Vagina (tissue), 2 donors: ENCODE data around the gene ZBTB8OS.
"Not testable (repeated sequence)": the region's sequence is repeated elsewhere in the genome, so short reads cannot be mapped to it uniquely, and the experiment has no call there.

ENCODE experiments used
- CTCF ChIP-seq, 3 experiments: fragments of 450-650 bp in 2 of 3; fragments of 200-600 bp in 1 of 3; sonication (generic) in 1 of 3; IDR thresholded peaks; one replicate each; pipeline ENCODE4 v1.5.1; 2017 to 2019; ENCODE audit warnings: antibody characterized with exemption in 3 of 3, mild to moderate bottlenecking in 2 of 3, moderate library complexity in 2 of 3
- POLR2A ChIP-seq, 2 donors: fragments of 450-650 bp; IDR thresholded peaks; one replicate each; pipeline ENCODE4 v1.6.1; 2017; ENCODE audit warnings: antibody characterized with exemption in 2 of 2, mild to moderate bottlenecking in 2 of 2, moderate library complexity in 2 of 2
- POLR2AphosphoS5 ChIP-seq, 2 donors: sonication (generic); formaldehyde crosslinking; IDR thresholded peaks; one replicate each; pipeline ENCODE4 v1.9.0; 2017; ENCODE audit warnings: antibody characterized with exemption in 2 of 2, mild to moderate bottlenecking in 2 of 2, low read depth in 1 of 2; ENCODE audit not compliant: insufficient read depth in 1 of 2

- not testable (repeated sequence) for TF ChIP-seq CTCF (IDR thresholded peaks at IDR 0.05); POLR2A (IDR thresholded peaks at IDR 0.05); POLR2AphosphoS5 (IDR thresholded peaks at IDR 0.05; ENCODE audit: insufficient read depth in 1 of 2, low read depth in 1 of 2)
Measured at GRCh38 chr1:32696996-32697395, 46.6 kb upstream of the ZBTB8OS start.
